ENCODE measurements around the gene RXRA.

DNA sequence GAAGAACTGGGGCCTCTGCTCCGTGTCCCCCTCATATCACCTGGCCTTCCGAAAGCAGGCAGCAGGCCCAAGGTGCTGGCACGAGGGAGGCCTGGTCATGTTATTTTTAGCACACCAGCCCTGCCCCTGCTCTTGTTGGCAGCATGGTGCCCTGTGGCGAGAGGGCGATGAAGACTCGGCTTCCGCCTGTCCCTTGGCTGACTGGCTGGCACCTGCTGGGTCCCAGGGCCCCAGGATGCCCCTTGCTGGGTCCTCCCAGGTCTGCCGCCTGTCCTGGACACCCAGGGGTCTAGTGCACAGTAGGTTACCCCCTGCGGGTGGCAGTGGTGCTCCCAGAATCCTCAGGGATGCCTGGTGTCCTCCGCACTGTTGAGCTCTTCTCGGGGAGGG lies 77.0 kb downstream of the RXRA start:
- no peak for TF ChIP-seq EP300 (IDR thresholded peaks at IDR 0.05; ENCODE audit: low read depth in 2 of 2, low read length in 2 of 2)
- TF ChIP-seq EP300 (CRISPR knock-in tag; IDR thresholded peaks at IDR 0.05; ENCODE audit: borderline replicate concordance) = no peak
- no peak for TF ChIP-seq POLR2A (IDR thresholded peaks at IDR 0.05; ENCODE audit: insufficient read depth in 1 of 2, low read depth in 2 of 2, low read length in 2 of 2)
- no peak for TF ChIP-seq CTCF (CRISPR knock-in tag; IDR thresholded peaks at IDR 0.05)
- TF ChIP-seq THRA (CRISPR knock-in tag; IDR thresholded peaks at IDR 0.05; ENCODE audit: borderline replicate concordance) = no peak
- TF ChIP-seq, protein P1, sequence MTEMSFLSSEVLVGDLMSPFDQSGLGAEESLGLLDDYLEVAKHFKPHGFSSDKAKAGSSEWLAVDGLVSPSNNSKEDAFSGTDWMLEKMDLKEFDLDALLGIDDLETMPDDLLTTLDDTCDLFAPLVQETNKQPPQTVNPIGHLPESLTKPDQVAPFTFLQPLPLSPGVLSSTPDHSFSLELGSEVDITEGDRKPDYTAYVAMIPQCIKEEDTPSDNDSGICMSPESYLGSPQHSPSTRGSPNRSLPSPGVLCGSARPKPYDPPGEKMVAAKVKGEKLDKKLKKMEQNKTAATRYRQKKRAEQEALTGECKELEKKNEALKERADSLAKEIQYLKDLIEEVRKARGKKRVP (CRISPR knock-in tag; IDR thresholded peaks at IDR 0.05) = no peak
- TF ChIP-seq ZNF703 (CRISPR knock-in tag; IDR thresholded peaks at IDR 0.05; ENCODE audit: borderline replicate concordance) = no peak
- TF ChIP-seq EZH2 (conservative IDR thresholded peaks at IDR 0.05; ENCODE audit: low read depth, low read length) = no peak
- TF ChIP-seq E2F1 (CRISPR knock-in tag; IDR thresholded peaks at IDR 0.05) = no peak
- TF ChIP-seq MXI1 (IDR thresholded peaks at IDR 0.05; ENCODE audit: borderline replicate concordance, low read depth, low read length) = no peak
- no peak for TF ChIP-seq ZNF333 (CRISPR knock-in tag; IDR thresholded peaks at IDR 0.05; ENCODE audit: borderline replicate concordance)
- TF ChIP-seq CENPBD1 (CRISPR knock-in tag; IDR thresholded peaks at IDR 0.05; ENCODE audit: borderline replicate concordance, low read depth) = no peak
- TF ChIP-seq, protein P2, sequence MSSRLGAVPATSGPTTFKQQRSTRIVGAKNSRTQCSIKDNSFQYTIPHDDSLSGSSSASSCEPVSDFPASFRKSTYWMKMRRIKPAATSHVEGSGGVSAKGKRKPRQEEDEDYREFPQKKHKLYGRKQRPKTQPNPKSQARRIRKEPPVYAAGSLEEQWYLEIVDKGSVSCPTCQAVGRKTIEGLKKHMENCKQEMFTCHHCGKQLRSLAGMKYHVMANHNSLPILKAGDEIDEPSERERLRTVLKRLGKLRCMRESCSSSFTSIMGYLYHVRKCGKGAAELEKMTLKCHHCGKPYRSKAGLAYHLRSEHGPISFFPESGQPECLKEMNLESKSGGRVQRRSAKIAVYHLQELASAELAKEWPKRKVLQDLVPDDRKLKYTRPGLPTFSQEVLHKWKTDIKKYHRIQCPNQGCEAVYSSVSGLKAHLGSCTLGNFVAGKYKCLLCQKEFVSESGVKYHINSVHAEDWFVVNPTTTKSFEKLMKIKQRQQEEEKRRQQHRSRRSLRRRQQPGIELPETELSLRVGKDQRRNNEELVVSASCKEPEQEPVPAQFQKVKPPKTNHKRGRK (CRISPR knock-in tag; IDR thresholded peaks at IDR 0.05) = no peak
- no peak for TF ChIP-seq ARNTL (CRISPR knock-in tag; IDR thresholded peaks at IDR 0.05)
